GM18526 (cell line): Measurements from ENCODE around the gene DMD.
A peak's percentile ranks its signal among the peaks of the same experiment; 100 is the strongest.

Experiments
- POLR2A ChIP-seq: IDR thresholded peaks from 3 replicates; pipeline ENCODE4 v1.6.1; 2011; ENCODE audit not compliant: insufficient read length; ENCODE audit errors: extremely low read depth

The DMD gene

GRCh38 chrX:31301203-31301602 lies 1910.1 kb downstream of the DMD start:
- no peak for TF ChIP-seq POLR2A

- TF ChIP-seq POLR2A, result no peak
These were observed 1912.4 kb downstream of the DMD start for GRCh38 chrX:31298916-31299315.

GRCh38 chrX:31297881-31298280 lies 1913.5 kb downstream of the DMD start:
- TF ChIP-seq POLR2A, result no peak

- no peak for TF ChIP-seq POLR2A
These were observed 1916.9 kb downstream of the DMD start for GRCh38 chrX:31294475-31294874.

- TF ChIP-seq POLR2A, result no peak
These were observed 1917.9 kb downstream of the DMD start for GRCh38 chrX:31293409-31293808.

GRCh38 chrX:31291131-31291530 lies 1920.2 kb downstream of the DMD start:
- TF ChIP-seq POLR2A, result no peak

- TF ChIP-seq POLR2A, result no peak
These were observed 1923.5 kb downstream of the DMD start for GRCh38 chrX:31287861-31288260.

- TF ChIP-seq POLR2A, result no peak
These were observed 1930.8 kb downstream of the DMD start for GRCh38 chrX:31280580-31280979.

GRCh38 chrX:31279359-31279758 lies 1932.0 kb downstream of the DMD start:
- no peak for TF ChIP-seq POLR2A

- no peak for TF ChIP-seq POLR2A
These were observed 1938.9 kb downstream of the DMD start for GRCh38 chrX:31272472-31272775.

- TF ChIP-seq POLR2A, result no peak
These were observed 1939.5 kb downstream of the DMD start for GRCh38 chrX:31271615-31272471.

- no peak for TF ChIP-seq POLR2A
These were observed 1941.4 kb downstream of the DMD start for GRCh38 chrX:31269914-31270313.

GRCh38 chrX:31268359-31268758 lies 1943.0 kb downstream of the DMD start:
- TF ChIP-seq POLR2A, result no peak

- TF ChIP-seq POLR2A, result peak; percentile 30
These were observed 1944.9 kb downstream of the DMD start for GRCh38 chrX:31266203-31267076.

GRCh38 chrX:31265383-31265782 lies 1946.0 kb downstream of the DMD start:
- TF ChIP-seq POLR2A, result no peak

- no peak for TF ChIP-seq POLR2A
These were observed 1951.0 kb downstream of the DMD start for GRCh38 chrX:31260351-31260750.
